8988T (cell line): Measurements from ENCODE around the gene SUPV3L1.
A peak's percentile ranks its signal among the peaks of the same experiment; 100 is the strongest.
"Not testable (repeated sequence)": the region's sequence is repeated elsewhere in the genome, so short reads cannot be mapped to it uniquely, and the experiment has no call there.

Experiments
- DNase-seq: peaks from one replicate; pipeline ENCODE4 v3.0.0; 2011

Gene SUPV3L1

GRCh38 chr10:69179743-69180524, at the start of gene SUPV3L1:
TSS of gene SUPV3L1 (plus strand) at chr10:69180234. CDS start at chr10:69180292, 58 bp downstream.
- DNase-seq = peak; percentile 58

- DNase-seq = no peak
Observed at GRCh38 chr10:69130251-69130650, 49.8 kb upstream of the SUPV3L1 start.

DNA sequence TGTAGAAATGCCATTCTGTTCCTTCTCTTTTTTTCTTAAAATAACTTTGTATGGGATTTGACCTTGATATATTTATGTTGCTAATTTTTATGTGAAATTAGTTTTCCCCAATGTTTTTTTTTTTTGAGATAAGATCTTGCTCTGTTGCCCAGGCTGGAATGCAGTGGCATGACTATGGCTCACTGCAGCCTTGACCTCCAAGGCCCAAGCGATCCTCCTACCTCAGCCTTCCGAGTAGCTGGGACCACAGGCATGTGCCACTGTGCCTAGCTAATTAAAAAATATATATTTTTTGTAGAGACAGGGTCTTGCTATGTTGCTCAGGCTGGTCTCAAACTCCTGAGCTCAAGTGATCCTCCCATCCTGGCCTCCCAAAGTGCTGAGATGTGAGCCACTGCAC, 40.1 kb upstream of the SUPV3L1 start:
- DNase-seq = no peak

- DNase-seq = no peak
Observed at GRCh38 chr10:69141304-69141703, 38.7 kb upstream of the SUPV3L1 start.

GRCh38 chr10:69142074-69142473, 38.0 kb upstream of the SUPV3L1 start:
- not testable (repeated sequence) for DNase-seq

GRCh38 chr10:69142983-69143382, 37.1 kb upstream of the SUPV3L1 start:
- no peak for DNase-seq

GRCh38 chr10:69145329-69145728, 34.7 kb upstream of the SUPV3L1 start:
- DNase-seq = no peak

DNA sequence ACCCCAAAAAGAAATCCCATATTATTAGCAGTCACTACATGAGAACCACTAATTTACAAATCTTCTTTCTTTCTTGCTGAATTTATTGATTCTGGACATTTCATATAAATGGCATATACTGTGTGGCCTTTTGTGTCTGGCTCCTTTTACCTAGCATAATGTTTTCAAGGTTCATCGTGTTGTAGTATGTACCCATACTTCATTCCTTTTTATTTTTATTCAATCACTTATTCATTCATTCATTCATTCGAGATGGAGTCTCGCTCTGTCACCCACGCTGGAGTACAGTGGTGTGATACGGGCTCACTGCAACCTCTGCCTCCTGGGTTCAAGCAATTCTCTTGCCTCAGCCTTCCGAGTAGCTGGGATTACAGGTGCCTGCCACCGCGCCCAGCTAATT, 34.2 kb upstream of the SUPV3L1 start:
- DNase-seq = no peak

DNA sequence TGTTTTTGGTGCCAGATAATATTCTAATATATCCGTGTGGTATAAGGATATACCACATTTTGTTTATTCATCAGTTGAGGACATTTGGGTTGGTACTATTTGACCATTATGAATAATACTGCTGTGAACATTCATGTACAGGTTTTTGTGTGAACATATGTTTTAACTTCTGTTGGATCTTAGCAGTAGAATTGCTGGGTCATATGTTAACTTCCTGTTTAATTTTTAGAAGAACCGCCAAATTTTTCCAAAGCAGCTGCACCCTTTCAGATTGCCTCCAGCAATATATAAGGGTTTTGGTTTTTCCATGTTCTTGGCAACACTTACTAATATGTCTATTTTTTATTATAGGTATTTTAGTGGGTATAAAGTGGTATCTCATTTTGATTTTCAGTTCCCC, 33.3 kb upstream of the SUPV3L1 start:
- DNase-seq = no peak

GRCh38 chr10:69151984-69152383, 28.1 kb upstream of the SUPV3L1 start:
- no peak for DNase-seq

- no peak for DNase-seq
Observed at GRCh38 chr10:69153227-69153626, 26.8 kb upstream of the SUPV3L1 start.

- DNase-seq = no peak
Observed at GRCh38 chr10:69160809-69161241, 19.2 kb upstream of the SUPV3L1 start.

DNA sequence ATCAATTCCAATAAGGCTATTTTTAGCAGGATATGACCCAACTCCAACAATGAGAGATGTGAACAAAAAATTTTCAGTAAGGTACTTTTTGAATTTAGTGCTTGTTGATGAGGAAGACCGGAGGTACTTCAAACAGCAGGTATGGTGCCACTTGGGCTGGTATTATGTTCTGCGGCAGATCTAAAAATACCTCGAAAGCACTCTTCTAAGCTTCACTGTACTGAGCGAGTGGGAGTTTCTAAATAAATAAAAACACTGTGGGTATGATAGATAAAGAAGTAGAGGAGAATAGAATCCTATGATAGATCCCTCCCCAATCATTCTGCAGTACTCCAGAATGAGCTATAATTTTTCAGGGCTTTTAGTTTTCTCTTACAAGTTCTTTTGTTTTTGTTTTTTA, 11.5 kb upstream of the SUPV3L1 start:
- no peak for DNase-seq

GRCh38 chr10:69172241-69172982, 7.6 kb upstream of the SUPV3L1 start:
- DNase-seq = no peak

GRCh38 chr10:69175326-69175725, 4.7 kb upstream of the SUPV3L1 start:
- DNase-seq = not testable (repeated sequence)

DNA sequence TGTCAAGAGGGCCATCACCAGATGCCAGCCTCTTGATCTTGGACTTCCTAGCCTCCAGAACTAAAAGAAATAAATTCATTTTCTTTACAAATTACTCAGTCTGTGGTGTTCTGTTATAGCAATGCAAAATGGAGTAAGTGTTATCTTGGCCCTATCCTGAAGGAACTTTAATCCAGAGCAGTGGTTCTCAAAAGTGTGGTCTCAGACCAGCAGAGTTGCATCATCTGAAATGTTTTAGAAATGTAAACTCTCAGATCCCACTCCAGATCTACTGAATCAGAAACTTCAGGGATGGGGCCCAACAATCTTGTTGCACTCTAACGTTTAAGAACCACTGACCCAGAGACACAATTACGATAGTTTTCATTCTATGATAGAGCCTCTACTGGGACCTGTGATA, 3.2 kb upstream of the SUPV3L1 start:
- no peak for DNase-seq

- no peak for DNase-seq
Observed at GRCh38 chr10:69179089-69179742, 818 bp upstream of the SUPV3L1 start.

DNA sequence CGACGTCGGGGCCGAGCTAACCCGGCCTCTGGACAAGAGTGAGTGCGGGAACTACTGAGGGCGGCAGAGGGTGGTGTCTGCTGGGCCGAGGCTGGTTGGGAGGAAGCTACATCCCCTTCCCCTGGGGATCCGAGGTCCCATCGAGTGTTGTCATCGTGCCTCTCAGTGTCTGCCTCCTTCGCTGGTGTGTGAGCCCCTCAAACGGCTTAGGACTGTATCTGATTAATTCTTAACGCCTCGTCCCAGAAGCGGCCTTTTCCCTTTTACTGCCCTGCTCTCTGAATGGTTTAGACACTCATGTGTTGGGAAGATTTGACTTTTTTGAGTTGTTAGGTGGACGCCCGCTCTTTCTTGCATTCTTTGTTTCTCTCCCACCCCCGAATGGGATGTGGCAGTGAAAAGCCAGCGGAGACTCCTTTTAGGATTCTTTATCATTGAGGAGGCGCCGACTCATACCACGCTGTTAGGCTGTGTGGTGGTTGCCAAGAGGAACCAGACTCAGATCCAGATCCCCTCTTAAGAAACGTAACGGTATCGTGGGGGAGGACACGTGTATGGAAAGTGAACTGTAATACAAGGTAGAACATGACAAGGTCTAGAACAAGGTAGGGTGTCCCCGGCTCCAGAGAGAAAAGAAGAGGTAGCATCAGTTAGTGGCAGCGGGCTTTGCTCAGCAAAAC, 631 bp downstream of the SUPV3L1 start:
- DNase-seq = no peak

DNA sequence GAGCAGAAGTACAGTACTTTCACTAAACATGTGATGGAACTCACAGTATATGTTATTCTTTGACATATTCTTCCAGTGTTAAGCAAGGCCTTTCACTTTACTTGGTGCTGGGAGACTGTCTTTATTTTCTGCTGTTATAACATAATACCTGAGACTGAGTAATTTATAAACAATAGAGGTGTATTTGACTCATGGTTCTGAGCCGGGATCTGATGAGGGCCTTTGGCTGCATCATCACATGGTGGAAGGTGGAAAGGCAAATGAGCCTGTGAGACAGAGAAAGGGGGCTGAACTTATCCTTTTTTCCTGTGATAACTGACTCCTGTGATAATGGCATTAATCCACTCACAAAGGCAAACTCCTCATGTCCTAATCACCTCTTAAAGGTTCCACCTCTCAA, 1.4 kb downstream of the SUPV3L1 start:
- no peak for DNase-seq

DNA sequence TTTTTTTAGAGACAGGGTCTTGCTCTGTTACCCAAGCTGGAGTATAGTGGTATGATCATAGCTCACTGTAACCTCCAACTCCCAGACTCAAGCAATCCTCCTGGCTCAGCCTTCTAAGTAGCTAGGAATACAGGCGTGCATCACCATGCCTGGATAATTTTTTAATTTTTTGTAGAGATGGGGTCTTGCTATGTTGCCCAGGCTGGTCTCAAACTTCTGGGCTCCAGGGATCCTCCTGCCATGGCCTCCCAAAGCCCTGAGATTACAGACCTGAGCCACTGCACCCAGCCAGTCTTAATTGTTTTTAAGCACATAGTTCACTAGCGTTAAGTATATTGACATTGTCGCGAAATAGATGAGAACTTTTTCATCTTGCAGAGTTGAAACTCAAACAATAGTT, 2.0 kb downstream of the SUPV3L1 start:
- DNase-seq = no peak

DNA sequence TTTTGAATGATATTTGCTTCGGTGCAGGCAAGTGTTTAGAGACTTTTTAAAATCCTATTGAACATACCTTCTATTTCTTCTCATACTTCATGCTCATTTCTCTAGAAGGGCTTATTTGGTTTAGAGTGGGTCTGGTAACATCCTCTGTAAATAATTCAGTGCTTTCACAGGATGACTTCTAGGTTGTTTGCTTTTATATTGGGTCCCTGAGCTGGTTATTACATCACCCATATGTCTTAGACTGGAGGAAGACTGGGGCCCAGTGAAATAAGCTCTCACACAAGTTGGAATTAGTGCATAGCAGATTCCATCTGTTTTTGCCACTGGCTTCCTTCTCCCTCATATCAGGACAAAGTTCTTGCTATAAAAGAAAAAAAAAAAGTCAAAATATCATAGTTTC, 6.5 kb downstream of the SUPV3L1 start:
- no peak for DNase-seq

DNA sequence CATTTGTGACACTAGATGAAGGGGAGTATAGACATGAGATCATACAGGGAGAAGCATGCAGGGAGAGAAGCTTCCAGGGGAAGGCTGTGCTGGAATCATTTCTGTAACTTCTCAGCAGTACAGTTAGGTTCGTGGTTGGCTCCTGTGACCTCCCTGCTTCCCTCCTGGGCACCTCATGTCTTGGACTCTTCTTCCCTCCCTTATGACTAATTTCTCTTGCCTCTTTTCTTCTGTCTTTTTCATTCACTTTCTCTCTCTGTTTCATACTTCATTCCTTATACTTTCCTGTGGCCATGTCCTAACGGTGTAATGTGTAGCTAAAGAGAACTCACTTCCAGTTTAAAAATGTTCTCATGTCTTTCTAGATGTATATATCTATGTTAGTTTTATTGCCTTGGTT, 21.0 kb downstream of the SUPV3L1 start:
- no peak for DNase-seq

DNA sequence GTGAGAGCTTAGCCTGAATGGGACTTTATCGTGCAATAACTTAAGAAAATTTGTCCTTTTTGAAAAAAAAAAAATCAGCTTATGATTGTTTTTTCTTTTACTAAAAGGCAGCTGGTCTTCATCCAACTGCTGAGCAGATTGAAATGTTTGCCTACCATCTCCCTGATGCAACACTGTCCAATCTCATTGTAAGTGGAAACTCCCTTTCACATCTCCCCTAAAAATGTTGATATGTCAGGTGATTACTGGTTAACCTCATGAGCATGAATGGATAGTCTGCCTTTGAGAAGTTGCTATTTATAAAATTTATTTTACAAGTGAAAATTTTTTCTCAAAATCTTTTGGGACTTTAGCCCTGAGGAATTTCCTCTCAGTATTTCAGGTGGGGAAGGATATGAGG, 22.3 kb downstream of the SUPV3L1 start:
- DNase-seq = no peak
